Measurements from ENCODE around the gene APBB2.

The APBB2 gene

DNA sequence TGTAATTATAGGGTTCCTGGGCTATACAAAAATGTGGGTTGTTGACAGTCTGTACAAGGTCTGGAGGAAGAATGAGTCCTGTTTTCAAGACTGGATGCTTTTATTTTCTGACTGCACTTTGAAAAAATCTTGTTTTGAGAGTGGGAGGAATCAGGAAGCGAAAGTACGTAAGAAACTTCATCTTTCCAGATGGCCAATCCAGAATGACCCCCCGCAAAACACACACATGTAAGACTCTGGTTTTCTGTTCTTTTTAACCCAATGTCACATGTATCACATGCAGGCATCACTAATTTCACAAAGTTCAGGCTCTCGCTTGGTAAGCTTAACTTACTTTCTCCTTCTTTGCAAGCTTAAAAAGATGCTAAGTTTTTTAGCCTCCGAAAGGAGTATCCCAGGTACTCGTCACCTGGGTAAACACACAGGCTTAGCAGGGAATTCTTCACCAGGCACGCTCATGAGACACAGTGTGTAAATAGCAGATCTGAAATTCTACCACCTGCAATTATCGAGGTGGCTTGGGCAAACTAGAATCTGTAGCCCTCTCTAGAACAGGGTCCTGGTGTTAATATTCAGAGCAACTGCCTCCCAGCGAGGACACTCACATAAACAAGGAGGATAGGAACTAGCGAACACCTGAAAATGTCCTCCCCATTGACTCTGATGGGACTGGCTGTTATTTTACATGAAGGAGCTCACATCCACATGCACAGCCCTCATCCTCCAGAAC, 373.9 kb downstream of the APBB2 start:
- TF ChIP-seq, protein P1, sequence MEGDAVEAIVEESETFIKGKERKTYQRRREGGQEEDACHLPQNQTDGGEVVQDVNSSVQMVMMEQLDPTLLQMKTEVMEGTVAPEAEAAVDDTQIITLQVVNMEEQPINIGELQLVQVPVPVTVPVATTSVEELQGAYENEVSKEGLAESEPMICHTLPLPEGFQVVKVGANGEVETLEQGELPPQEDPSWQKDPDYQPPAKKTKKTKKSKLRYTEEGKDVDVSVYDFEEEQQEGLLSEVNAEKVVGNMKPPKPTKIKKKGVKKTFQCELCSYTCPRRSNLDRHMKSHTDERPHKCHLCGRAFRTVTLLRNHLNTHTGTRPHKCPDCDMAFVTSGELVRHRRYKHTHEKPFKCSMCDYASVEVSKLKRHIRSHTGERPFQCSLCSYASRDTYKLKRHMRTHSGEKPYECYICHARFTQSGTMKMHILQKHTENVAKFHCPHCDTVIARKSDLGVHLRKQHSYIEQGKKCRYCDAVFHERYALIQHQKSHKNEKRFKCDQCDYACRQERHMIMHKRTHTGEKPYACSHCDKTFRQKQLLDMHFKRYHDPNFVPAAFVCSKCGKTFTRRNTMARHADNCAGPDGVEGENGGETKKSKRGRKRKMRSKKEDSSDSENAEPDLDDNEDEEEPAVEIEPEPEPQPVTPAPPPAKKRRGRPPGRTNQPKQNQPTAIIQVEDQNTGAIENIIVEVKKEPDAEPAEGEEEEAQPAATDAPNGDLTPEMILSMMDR (conservative IDR thresholded peaks at IDR 0.05; ENCODE audit: low read depth, low read length) = no peak
- DNase-seq (ENCODE audit: low read depth) = no peak

DNA sequence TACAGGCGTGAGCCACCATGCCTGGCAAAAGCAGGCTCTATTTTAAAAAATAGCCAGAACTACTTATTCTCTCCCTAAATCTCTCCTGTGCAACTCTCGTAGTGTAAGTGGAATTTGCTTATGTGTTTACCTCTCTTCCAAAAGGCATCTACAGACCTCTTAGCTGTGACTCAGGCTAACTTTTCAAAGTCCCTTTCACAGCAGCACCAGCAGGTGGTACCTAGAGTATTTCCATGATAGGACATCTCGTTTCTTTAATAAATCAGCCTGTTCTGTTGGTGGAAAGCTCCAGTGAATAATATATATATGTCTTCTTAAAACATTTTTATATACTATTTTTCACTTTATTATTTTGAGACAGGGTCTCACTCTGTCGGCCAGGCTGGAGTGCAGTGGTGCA, 375.6 kb downstream of the APBB2 start:
- DNase-seq (ENCODE audit: low read depth) = no peak
- no peak overlapping the region for H3K4me3 ChIP-seq (ENCODE audit: low read length)
- TF ChIP-seq, protein P1 (conservative IDR thresholded peaks at IDR 0.05; ENCODE audit: low read depth, low read length) = peak; percentile 19

More for the DNA sequence above, 373.9 kb downstream of the APBB2 start:
- no peak overlapping the region for H3K4me3 ChIP-seq (ENCODE audit: low read length)

DNA sequence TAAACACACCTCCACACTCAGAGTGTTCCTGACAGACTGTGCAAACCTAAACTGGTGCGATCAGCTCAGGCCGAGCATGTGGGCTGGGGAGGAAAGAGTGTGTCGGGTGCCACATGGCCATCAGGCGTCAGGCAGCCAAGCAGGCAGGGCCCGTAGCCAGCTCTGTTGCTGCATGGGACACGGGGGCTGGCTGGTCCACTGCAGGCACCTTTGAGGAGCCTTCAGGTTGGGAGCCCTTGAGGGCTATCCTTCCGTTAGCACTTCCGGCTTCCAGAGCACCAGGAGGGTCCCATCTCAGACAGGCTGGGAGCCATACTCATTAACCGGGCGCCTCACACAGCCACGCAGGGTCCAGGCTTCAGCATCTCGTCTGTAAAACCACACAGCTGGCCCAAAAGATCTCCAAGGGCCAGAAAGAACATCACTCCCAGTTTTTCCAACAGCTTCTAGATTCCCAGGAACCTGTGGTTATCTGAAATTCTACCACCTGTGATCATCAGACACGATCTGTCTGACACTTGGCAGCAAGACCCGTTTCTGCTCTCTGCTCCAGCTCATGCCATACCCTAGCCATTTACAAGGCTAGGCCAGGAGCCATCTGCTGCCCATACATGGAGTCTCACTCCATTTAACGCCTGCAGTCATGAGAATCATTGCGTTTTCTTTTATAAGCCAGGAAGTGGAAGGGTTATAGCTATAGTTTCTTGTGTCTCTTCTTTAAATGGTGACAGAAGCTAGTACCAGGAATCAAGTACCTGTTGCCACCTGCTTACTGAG, 377.1 kb downstream of the APBB2 start:
- DNase-seq (ENCODE audit: low read depth) = no peak
- H3K4me3 ChIP-seq (ENCODE audit: low read length) = no peak overlapping the region
- TF ChIP-seq, protein P1 (conservative IDR thresholded peaks at IDR 0.05; ENCODE audit: low read depth, low read length) = no peak

DNA sequence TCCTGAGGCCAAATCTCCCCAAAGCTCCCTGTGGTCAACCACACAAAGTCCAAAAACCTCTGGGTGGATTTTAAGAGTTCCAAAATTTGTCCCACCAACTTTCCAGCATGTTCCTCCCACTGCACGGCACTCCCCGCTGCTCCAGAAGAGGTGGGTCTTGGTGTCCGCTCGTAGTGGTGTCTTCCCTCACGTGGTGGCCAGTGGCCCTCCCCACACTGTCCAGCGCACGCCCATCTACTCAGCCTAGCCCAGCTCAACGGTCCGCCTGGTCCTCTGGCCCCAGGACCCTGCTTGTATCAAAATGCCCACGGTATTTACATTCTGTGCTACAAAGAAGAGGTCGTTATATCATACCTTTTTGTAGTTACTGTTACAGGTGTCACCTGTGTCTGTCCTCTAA, 381.1 kb downstream of the APBB2 start:
- TF ChIP-seq, protein P1 (conservative IDR thresholded peaks at IDR 0.05; ENCODE audit: low read depth, low read length) = no peak
- no peak for DNase-seq (ENCODE audit: low read depth)
- no peak overlapping the region for H3K4me3 ChIP-seq (ENCODE audit: low read length)

DNA sequence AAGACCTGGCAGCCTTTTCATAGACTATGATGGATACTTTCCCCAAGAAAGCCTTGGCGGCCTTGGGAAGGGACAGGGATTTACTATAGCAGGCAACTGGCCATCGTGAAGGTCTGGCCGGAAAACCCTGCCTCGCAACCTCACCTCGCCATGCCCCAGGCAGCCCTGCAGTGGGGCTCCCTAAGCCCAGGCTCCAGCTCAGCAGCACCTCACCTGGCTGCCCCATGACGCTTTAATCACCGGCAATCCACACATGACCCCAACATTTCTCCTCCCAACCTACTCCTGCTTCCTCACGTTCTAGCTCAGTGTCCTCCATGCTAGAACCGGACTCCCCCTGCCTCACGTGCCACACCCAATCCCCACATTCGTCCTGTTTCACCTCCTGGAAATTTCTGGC, 382.2 kb downstream of the APBB2 start:
- TF ChIP-seq, protein P1 (conservative IDR thresholded peaks at IDR 0.05; ENCODE audit: low read depth, low read length) = no peak
- no peak for DNase-seq (ENCODE audit: low read depth)
- no peak overlapping the region for H3K4me3 ChIP-seq (ENCODE audit: low read length)

DNA sequence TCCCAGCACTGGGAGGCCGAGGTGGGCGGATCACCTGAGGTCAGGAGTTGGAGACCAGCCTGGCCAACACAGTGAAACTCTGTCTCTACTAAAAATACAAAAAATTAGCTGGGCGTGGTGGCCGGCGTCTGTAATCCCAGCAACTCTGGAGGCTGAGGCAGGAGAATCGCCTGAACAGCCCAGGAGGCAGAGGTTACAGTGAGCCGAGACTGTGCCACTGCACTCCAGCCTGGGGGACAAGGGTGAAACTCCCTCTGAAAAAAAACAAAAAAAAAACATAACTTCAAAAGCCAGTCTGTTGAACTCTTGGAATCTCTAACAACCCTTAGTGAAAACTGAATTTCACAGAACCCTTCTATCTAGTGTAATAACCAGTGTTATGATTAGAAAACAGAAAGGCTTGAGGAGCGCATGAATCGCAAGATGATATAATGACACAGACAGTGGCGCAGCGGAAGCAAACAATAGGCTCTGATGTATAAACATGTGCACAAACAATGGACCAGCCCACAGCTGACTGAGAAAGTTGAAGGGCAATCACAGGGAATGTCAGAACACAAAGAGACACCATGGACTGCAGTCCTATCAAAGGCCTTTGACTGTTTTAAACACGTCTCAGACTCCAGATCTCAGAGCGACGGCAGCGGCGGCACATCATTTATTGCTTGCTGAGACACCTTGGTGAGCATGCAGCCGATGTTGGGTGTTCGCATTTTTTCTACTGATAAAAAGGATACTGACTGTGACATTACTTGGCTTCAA, 383.0 kb downstream of the APBB2 start:
- no peak for DNase-seq (ENCODE audit: low read depth)
- H3K4me3 ChIP-seq (ENCODE audit: low read length) = no peak overlapping the region
- TF ChIP-seq, protein P1 (conservative IDR thresholded peaks at IDR 0.05; ENCODE audit: low read depth, low read length) = no peak

Measured in retinal pigment epithelial cell (primary cell).